DOHH2 (cell line): ENCODE results near the gene CAPN1.

Experiments
- H3F3A ChIP-seq: fragments of 200-600 bp; sonication (generic), shearing (Covaris generic); 2 replicates; pipeline ENCODE4 v1.6.0; 2016; ENCODE audit warnings: antibody characterized with exemption, mild to moderate bottlenecking; ENCODE audit not compliant: control insufficient read depth, insufficient read depth
- H3K27ac ChIP-seq: fragments of 200-600 bp; sonication (generic); 2 replicates; pipeline ENCODE4 v1.5.1; 2014; ENCODE audit warnings: low read depth, mild to moderate bottlenecking, low read length, moderate library complexity
- H3K27me3 ChIP-seq: fragments of 200-600 bp; sonication (generic); 2 replicates; pipeline ENCODE4 v1.6.1; 2014; ENCODE audit warnings: mild to moderate bottlenecking, low read length, mixed read lengths; ENCODE audit not compliant: control insufficient read depth
- H3K36me3 ChIP-seq: fragments of 200-600 bp; sonication (generic); 2 replicates; pipeline ENCODE4 v1.6.1; 2014; ENCODE audit warnings: mild to moderate bottlenecking, low read length, moderate library complexity, mixed read lengths; ENCODE audit not compliant: control insufficient read depth
- H3K4me1 ChIP-seq: fragments of 200-600 bp; sonication (generic); 2 replicates; pipeline ENCODE4 v1.6.1; 2014; ENCODE audit warnings: mild to moderate bottlenecking, low read length, mixed read lengths; ENCODE audit not compliant: control insufficient read depth
- H3K4me2 ChIP-seq: fragments of 200-600 bp; sonication (generic); 2 replicates; pipeline ENCODE4 v1.6.0; 2014; ENCODE audit warnings: mild to moderate bottlenecking, low read length, moderate library complexity
- H3K4me3 ChIP-seq: fragments of 200-600 bp; sonication (generic); 2 replicates; pipeline ENCODE4 v1.5.1; 2014; ENCODE audit warnings: mild to moderate bottlenecking, low read length, mixed read lengths
- H3K79me2 ChIP-seq: fragments of 200-600 bp; sonication (generic); 2 replicates; pipeline ENCODE4 v1.6.1; 2014; ENCODE audit warnings: mild to moderate bottlenecking, low read length, mixed read lengths; ENCODE audit not compliant: control insufficient read depth
- H3K9me2 ChIP-seq: fragments of 200-600 bp; sonication (generic); replicated peaks from 2 replicates; pipeline ENCODE4 v1.6.1; 2014; ENCODE audit warnings: mild to moderate bottlenecking, low read length, mixed read lengths; ENCODE audit not compliant: control insufficient read depth
- H3K9me3 ChIP-seq: fragments of 200-600 bp; sonication (generic); 2 replicates; pipeline ENCODE4 v1.6.1; 2014; ENCODE audit warnings: antibody characterized with exemption, low read length, mixed read lengths; ENCODE audit not compliant: control insufficient read depth, insufficient read depth
- H4K20me1 ChIP-seq: fragments of 200-600 bp; sonication (generic); 2 replicates; pipeline ENCODE4 v1.6.0; 2014; ENCODE audit warnings: low read depth, mild to moderate bottlenecking, antibody characterized with exemption, low read length, moderate library complexity; ENCODE audit not compliant: control insufficient read depth, insufficient read depth
- EZH2phosphoT487 ChIP-seq: fragments of 200-600 bp; sonication (generic); IDR thresholded peaks from 2 replicates; pipeline ENCODE4 v1.6.1; 2017; ENCODE audit warnings: borderline replicate concordance, mild to moderate bottlenecking, antibody characterized with exemption, low read length, moderate library complexity, mixed read lengths
- TF ChIP-seq, protein P1 (sequence below): fragments of 200-600 bp; sonication (generic); IDR thresholded peaks from one replicate; pipeline ENCODE4 v1.5.1; 2014; ENCODE audit warnings: antibody characterized with exemption, mild to moderate bottlenecking, low read depth, low read length; ENCODE audit not compliant: poor library complexity, severe bottlenecking

Gene CAPN1

GRCh38 chr11:65208785-65209710 is 27.3 kb downstream of the CAPN1 start:
- TF ChIP-seq, protein P1, sequence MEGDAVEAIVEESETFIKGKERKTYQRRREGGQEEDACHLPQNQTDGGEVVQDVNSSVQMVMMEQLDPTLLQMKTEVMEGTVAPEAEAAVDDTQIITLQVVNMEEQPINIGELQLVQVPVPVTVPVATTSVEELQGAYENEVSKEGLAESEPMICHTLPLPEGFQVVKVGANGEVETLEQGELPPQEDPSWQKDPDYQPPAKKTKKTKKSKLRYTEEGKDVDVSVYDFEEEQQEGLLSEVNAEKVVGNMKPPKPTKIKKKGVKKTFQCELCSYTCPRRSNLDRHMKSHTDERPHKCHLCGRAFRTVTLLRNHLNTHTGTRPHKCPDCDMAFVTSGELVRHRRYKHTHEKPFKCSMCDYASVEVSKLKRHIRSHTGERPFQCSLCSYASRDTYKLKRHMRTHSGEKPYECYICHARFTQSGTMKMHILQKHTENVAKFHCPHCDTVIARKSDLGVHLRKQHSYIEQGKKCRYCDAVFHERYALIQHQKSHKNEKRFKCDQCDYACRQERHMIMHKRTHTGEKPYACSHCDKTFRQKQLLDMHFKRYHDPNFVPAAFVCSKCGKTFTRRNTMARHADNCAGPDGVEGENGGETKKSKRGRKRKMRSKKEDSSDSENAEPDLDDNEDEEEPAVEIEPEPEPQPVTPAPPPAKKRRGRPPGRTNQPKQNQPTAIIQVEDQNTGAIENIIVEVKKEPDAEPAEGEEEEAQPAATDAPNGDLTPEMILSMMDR = no peak
- TF ChIP-seq EZH2phosphoT487 = no peak
- Histone ChIP-seq H3K79me2 (no peaks in the 10 kb centered on the region), H3K27ac (no peak overlapping the region), H3K4me2 (no peak overlapping the region), H3K36me3 (peaks cover 51% of the 10 kb centered on the region), H3K9me2 (no peaks in the 10 kb centered on the region), H3F3A (no peaks in the 10 kb centered on the region), H3K9me3 (no peaks in the 10 kb centered on the region), H4K20me1 (no peaks in the 10 kb centered on the region), H3K27me3 (no peaks in the 10 kb centered on the region), H3K4me3 (no peak overlapping the region), H3K4me1 (peaks cover 9% of the 10 kb centered on the region)

DNA sequence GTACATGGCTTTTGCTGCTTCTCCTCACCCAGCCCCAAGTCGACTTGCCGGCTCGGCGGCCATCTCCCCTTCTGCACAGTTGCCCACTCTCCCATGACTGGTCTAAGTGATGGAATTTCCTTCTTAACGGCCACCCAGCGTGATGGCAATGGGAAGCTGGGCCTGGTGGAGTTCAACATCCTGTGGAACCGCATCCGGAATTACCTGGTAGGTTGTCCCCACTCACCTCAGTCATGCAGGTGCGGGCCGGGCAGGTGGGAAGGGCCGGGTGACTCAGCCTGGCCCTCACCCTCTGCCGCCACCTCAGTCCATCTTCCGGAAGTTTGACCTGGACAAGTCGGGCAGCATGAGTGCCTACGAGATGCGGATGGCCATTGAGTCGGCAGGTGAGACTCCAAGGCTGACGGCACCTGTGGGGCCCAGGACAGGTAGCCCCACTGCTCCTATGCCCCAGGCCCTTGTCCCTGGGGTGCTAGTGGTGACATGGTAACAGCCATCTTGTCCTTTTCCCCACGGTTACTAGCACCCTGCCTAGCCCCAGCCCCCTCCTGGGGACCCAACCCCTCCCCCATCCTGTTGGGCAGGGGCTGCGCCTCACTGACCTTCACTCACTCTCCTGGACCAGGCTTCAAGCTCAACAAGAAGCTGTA is 28.1 kb downstream of the CAPN1 start:
- H3F3A ChIP-seq = no peaks in the 10 kb centered on the region
- H3K27ac ChIP-seq = no peak overlapping the region
- H3K9me3 ChIP-seq = no peaks in the 10 kb centered on the region
- H4K20me1 ChIP-seq = no peaks in the 10 kb centered on the region
- no peaks in the 10 kb centered on the region for H3K9me2 ChIP-seq
- peaks cover 13% of the 10 kb centered on the region for H3K4me1 ChIP-seq
- TF ChIP-seq, protein P1 = no peak
- TF ChIP-seq EZH2phosphoT487 = no peak
- H3K27me3 ChIP-seq = no peaks in the 10 kb centered on the region
- H3K4me3 ChIP-seq = no peak overlapping the region
- no peak overlapping the region for H3K4me2 ChIP-seq
- H3K36me3 ChIP-seq = peaks cover 47% of the 10 kb centered on the region
- H3K79me2 ChIP-seq = no peaks in the 10 kb centered on the region

DNA sequence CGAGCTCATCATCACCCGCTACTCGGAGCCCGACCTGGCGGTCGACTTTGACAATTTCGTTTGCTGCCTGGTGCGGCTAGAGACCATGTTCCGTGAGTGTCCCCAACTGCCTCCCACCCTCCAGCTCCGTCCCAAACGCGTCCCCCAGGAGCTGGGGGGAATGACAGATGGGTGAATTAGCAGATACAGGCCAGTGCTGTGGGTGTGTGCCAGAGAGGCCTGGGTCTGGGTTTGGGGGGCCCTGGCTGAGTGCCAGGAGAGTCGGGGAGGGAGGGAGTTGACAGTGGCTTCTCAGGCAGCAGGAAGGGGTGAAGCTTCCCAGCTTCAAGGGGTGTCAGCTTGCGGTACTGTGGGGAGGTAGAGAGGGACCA is 28.6 kb downstream of the CAPN1 start:
- no peaks in the 10 kb centered on the region for H3K9me3 ChIP-seq
- no peak overlapping the region for H3K27ac ChIP-seq
- peaks cover 42% of the 10 kb centered on the region for H3K36me3 ChIP-seq
- no peaks in the 10 kb centered on the region for H3K79me2 ChIP-seq
- no peaks in the 10 kb centered on the region for H3F3A ChIP-seq
- no peak for TF ChIP-seq EZH2phosphoT487
- TF ChIP-seq, protein P1 = no peak
- no peak overlapping the region for H3K4me2 ChIP-seq
- no peaks in the 10 kb centered on the region for H3K9me2 ChIP-seq
- H3K4me3 ChIP-seq = no peak overlapping the region
- peaks cover 15% of the 10 kb centered on the region for H3K4me1 ChIP-seq
- H4K20me1 ChIP-seq = no peaks in the 10 kb centered on the region
- H3K27me3 ChIP-seq = no peaks in the 10 kb centered on the region
